ENCODE data around the gene KLF17. TPM values are rescaled to one million over a fixed set of nuclear protein-coding genes. Genes with fewer than 3 reads are reported as not detected.

KLF17 gene
- total RNA-seq, 2 donors from 2014 or later: not detected

DNA sequence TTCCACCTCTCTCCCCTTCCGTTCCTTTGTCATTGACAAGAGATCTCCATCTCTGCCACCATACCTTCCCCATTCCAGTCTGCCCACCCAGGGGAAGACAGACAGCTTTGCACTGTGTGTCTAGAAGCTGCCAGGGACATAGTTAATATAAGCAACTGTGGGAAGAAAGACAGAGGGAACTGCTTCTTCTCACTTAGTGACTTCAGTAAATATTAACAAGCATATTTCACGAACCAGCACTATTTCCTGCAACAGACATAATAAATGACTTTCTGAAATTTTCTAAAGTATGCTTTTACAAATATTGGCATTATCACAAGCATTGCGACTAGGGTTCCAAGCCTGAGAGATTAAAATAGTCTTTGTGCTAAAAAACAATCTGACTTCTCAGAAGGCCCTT, 44.2 kb upstream of the KLF17 start:
- Histone ChIP-seq H3K27ac (no peak overlapping the region), H3K36me3 (no peaks in the 10 kb centered on the region), H3K4me1 (no peaks in the 10 kb centered on the region), H3K9ac (ENCODE audit: low read depth in 2 of 2, low read length in 2 of 2) (no peak overlapping the region), H3K4me3 (no peak overlapping the region), H3K9me3 (no peaks in the 10 kb centered on the region), H3K27me3 (no peaks in the 10 kb centered on the region)
- intact Hi-C loops (cut with DNase I): no loop called here
- DNase-seq: no peak
- TF ChIP-seq, protein P1, sequence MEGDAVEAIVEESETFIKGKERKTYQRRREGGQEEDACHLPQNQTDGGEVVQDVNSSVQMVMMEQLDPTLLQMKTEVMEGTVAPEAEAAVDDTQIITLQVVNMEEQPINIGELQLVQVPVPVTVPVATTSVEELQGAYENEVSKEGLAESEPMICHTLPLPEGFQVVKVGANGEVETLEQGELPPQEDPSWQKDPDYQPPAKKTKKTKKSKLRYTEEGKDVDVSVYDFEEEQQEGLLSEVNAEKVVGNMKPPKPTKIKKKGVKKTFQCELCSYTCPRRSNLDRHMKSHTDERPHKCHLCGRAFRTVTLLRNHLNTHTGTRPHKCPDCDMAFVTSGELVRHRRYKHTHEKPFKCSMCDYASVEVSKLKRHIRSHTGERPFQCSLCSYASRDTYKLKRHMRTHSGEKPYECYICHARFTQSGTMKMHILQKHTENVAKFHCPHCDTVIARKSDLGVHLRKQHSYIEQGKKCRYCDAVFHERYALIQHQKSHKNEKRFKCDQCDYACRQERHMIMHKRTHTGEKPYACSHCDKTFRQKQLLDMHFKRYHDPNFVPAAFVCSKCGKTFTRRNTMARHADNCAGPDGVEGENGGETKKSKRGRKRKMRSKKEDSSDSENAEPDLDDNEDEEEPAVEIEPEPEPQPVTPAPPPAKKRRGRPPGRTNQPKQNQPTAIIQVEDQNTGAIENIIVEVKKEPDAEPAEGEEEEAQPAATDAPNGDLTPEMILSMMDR (IDR thresholded peaks at IDR 0.05): no peak

- no peak overlapping the region for H3K27ac ChIP-seq
- H3K36me3 ChIP-seq: no peaks in the 10 kb centered on the region
- no peaks in the 10 kb centered on the region for H3K4me1 ChIP-seq
- intact Hi-C loops (cut with DNase I): no loop called here
- H3K4me3 ChIP-seq: no peak overlapping the region
- H3K9ac ChIP-seq (ENCODE audit: low read depth in 2 of 2, low read length in 2 of 2): no peak overlapping the region
- TF ChIP-seq, protein P1 (IDR thresholded peaks at IDR 0.05): no peak
- H3K27me3 ChIP-seq: no peaks in the 10 kb centered on the region
- DNase-seq: no peak
- no peaks in the 10 kb centered on the region for H3K9me3 ChIP-seq
These were observed 42.6 kb upstream of the KLF17 start for GRCh38 chr1:44076066-44076465.

DNA sequence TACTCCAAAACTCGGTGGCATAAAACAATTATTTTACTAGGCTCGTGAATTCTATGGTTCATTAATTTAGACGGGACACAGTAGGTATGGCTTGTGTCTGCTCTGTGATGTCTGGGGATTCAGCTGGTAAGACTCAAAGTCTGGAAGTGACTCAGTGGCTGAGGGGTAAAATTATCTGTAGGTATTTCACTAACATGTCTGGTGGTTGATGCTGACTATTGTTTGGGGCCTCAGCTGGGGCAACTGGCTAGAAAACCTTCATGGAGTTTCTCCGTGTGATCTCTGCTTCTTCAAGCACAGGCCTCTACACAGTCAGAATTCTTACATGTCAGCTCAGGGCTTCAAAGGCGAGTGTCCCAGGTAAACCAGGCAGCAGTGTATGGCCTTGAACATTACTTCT, 41.2 kb upstream of the KLF17 start:
- Histone ChIP-seq H3K4me3 (no peak overlapping the region), H3K36me3 (no peaks in the 10 kb centered on the region), H3K9ac (ENCODE audit: low read depth in 2 of 2, low read length in 2 of 2) (no peak overlapping the region), H3K4me1 (no peaks in the 10 kb centered on the region), H3K9me3 (no peaks in the 10 kb centered on the region), H3K27me3 (no peaks in the 10 kb centered on the region), H3K27ac (no peak overlapping the region)
- intact Hi-C loops (cut with DNase I): no loop called here
- DNase-seq: no peak
- TF ChIP-seq, protein P1 (IDR thresholded peaks at IDR 0.05): no peak

DNA sequence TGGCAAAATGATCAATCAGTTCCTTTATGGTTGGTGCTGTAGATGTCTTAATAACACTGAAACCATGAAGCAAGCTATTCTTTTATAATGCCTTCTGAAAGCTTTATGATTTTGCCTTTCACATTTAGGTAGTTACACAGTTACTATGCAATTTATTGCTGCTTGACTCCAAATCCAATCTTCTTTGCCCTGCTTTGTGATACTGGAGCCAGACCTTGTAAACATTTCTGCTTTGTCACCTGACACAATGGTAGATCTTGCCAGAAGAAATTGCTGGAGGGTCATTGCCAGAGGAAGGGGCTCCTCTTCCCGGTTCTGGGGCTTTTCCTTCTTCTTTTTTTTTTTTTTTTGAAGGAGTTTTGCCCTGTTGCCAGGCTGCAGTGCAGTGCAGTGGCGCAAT, 40.5 kb upstream of the KLF17 start:
- TF ChIP-seq, protein P1 (IDR thresholded peaks at IDR 0.05): no peak
- no peaks in the 10 kb centered on the region for H3K36me3 ChIP-seq
- no peaks in the 10 kb centered on the region for H3K9me3 ChIP-seq
- no peak overlapping the region for H3K9ac ChIP-seq (ENCODE audit: low read depth in 2 of 2, low read length in 2 of 2)
- DNase-seq: no peak
- intact Hi-C loops (cut with DNase I): no loop called here
- no peaks in the 10 kb centered on the region for H3K4me1 ChIP-seq
- H3K4me3 ChIP-seq: no peak overlapping the region
- H3K27ac ChIP-seq: no peak overlapping the region
- no peaks in the 10 kb centered on the region for H3K27me3 ChIP-seq

- no peak overlapping the region for H3K27ac ChIP-seq
- intact Hi-C loops (cut with DNase I): no loop called here
- no peak overlapping the region for H3K9ac ChIP-seq (ENCODE audit: low read depth in 2 of 2, low read length in 2 of 2)
- H3K36me3 ChIP-seq: no peaks in the 10 kb centered on the region
- DNase-seq: no peak
- no peaks in the 10 kb centered on the region for H3K27me3 ChIP-seq
- TF ChIP-seq, protein P1 (IDR thresholded peaks at IDR 0.05): no peak
- no peak overlapping the region for H3K4me3 ChIP-seq
- no peaks in the 10 kb centered on the region for H3K4me1 ChIP-seq
- H3K9me3 ChIP-seq: no peaks in the 10 kb centered on the region
These were observed 39.1 kb upstream of the KLF17 start for GRCh38 chr1:44079566-44079965.
